Peyer's patch (tissue), 4 donors: ENCODE measurements around the gene PTPRF.

ENCODE experiments used
- CTCF ChIP-seq, 6 experiments: fragments of 450-650 bp in 4 of 6; fragments of 200-600 bp in 2 of 6; sonication (generic) in 1 of 6; IDR thresholded peaks; one replicate each; pipeline ENCODE4 v1.5.1; 2017 to 2019; ENCODE audit warnings: antibody characterized with exemption in 6 of 6, mild to moderate bottlenecking in 3 of 6, moderate library complexity in 1 of 6
- POLR2A ChIP-seq, 2 donors: fragments of 450-650 bp; IDR thresholded peaks; one replicate each; pipeline ENCODE4 v1.5.1; 2017; ENCODE audit warnings: antibody characterized with exemption in 2 of 2, mild to moderate bottlenecking in 2 of 2, moderate library complexity in 2 of 2

- TF ChIP-seq CTCF (IDR thresholded peaks at IDR 0.05) (no peak), POLR2A (IDR thresholded peaks at IDR 0.05) (no peak)
These were observed 117.7 kb downstream of the PTPRF start for GRCh38 chr1:43648221-43648847.
